GM23338 (cell line): ENCODE results near the gene HNF1A. TPM values are rescaled to one million over a fixed set of nuclear protein-coding genes. Genes with fewer than 3 reads are reported as not detected.

Experiments
- ATAC-seq: fragments of 200-7000 bp; cut with Tn5 transposase; 3 replicates; pipeline ENCODE4 v1.9.1; 2020
- DNase-seq: peaks from one replicate; pipeline ENCODE4 v3.0.0-alpha.2; 2015; ENCODE audit warnings: low spot score
- H2AFZ ChIP-seq: fragments of 200-600 bp; sonication (generic); 2 replicates; pipeline ENCODE4 v1.8.0; 2016; ENCODE audit warnings: antibody characterized with exemption, mild to moderate bottlenecking, moderate library complexity
- H3F3A ChIP-seq: fragments of 200-600 bp; sonication (generic); replicated peaks from 2 replicates; pipeline ENCODE4 v1.8.0; 2017; ENCODE audit warnings: antibody characterized with exemption, mixed run types, low read depth
- H3K27ac ChIP-seq: fragments of 200-600 bp; sonication (generic); 2 replicates; pipeline ENCODE4 v1.6.1; 2016; ENCODE audit warnings: low read depth
- H3K27me3 ChIP-seq: fragments of 200-600 bp; sonication (generic); 2 replicates; pipeline ENCODE4 v1.8.0; 2016; ENCODE audit warnings: mild to moderate bottlenecking, mixed run types, moderate library complexity; ENCODE audit not compliant: insufficient read depth
- H3K36me3 ChIP-seq: fragments of 200-600 bp; sonication (generic); 2 replicates; pipeline ENCODE4 v1.8.0; 2016; ENCODE audit warnings: mild to moderate bottlenecking; ENCODE audit not compliant: insufficient read depth
- H3K4me1 ChIP-seq: fragments of 200-600 bp; sonication (generic); 2 replicates; pipeline ENCODE4 v1.8.0; 2016; ENCODE audit warnings: mild to moderate bottlenecking, moderate library complexity; ENCODE audit not compliant: insufficient read depth
- H3K4me2 ChIP-seq: fragments of 200-600 bp; sonication (generic); 2 replicates; pipeline ENCODE4 v1.7.1; 2017; ENCODE audit warnings: mixed run types
- H3K4me3 ChIP-seq: fragments of 200-600 bp; sonication (generic); 2 replicates; pipeline ENCODE4 v1.6.1; 2016; ENCODE audit warnings: mixed run types
- H3K79me2 ChIP-seq: fragments of 200-600 bp; sonication (generic); replicated peaks from 2 replicates; pipeline ENCODE4 v1.8.0; 2017; ENCODE audit warnings: mild to moderate bottlenecking; ENCODE audit not compliant: insufficient read depth
- H3K9me2 ChIP-seq: fragments of 200-600 bp; sonication (generic); 2 replicates; pipeline ENCODE4 v1.8.0; 2017; ENCODE audit not compliant: insufficient read depth
- H4K20me1 ChIP-seq: fragments of 200-600 bp; sonication (generic); replicated peaks from 2 replicates; pipeline ENCODE4 v1.8.0; 2017; ENCODE audit warnings: mild to moderate bottlenecking; ENCODE audit not compliant: insufficient read depth
- H3K27ac Mint-ChIP-seq: 2 replicates; pipeline ENCODE4 v1.8.0; 2020; ENCODE audit warnings: inconsistent platforms, mild to moderate bottlenecking, moderate library complexity, mixed read lengths
- H3K27me3 Mint-ChIP-seq: 3 replicates; pipeline ENCODE4 v1.8.0; 2022; ENCODE audit warnings: low read depth, mild to moderate bottlenecking, moderate library complexity, mixed read lengths, inconsistent platforms; ENCODE audit not compliant: insufficient read depth, poor library complexity
- H3K36me3 Mint-ChIP-seq: 3 replicates; pipeline ENCODE4 v1.8.0; 2021; ENCODE audit warnings: low read depth, mild to moderate bottlenecking, inconsistent platforms, moderate library complexity, mixed read lengths
- H3K4me1 Mint-ChIP-seq: 3 replicates; pipeline ENCODE4 v1.8.0; 2020; ENCODE audit warnings: mild to moderate bottlenecking, inconsistent platforms, mixed read lengths
- H3K4me3 Mint-ChIP-seq: 3 replicates; pipeline ENCODE4 v1.8.0; 2021; ENCODE audit warnings: moderate library complexity, mild to moderate bottlenecking, inconsistent platforms, mixed read lengths
- H3K9me3 Mint-ChIP-seq: 3 replicates; pipeline ENCODE4 v1.8.0; 2020; ENCODE audit warnings: moderate library complexity, mild to moderate bottlenecking, inconsistent platforms, mixed read lengths
- CTCF ChIP-seq, 2 experiments: fragments of 200-600 bp in 1 of 2; sonication (generic) in 1 of 2; conservative IDR thresholded peaks; 2 replicates each; pipeline versions ENCODE4 v1.5.1 to v1.6.1; 2016 to 2017; ENCODE audit warnings: antibody characterized with exemption in 2 of 2, low read depth in 2 of 2, mild to moderate bottlenecking in 2 of 2, moderate library complexity in 1 of 2
- ETS1 ChIP-seq: IDR thresholded peaks from 2 replicates; pipeline ENCODE4 v1.6.1; 2016; ENCODE audit warnings: antibody characterized with exemption
- EZH2 ChIP-seq: fragments of 200-600 bp; sonication (generic); IDR thresholded peaks from one replicate; pipeline ENCODE4 v1.8.0; 2017; ENCODE audit warnings: antibody characterized with exemption, mild to moderate bottlenecking, low read depth; ENCODE audit not compliant: unreplicated experiment
- EZH2phosphoT487 ChIP-seq: fragments of 200-600 bp; sonication (generic); IDR thresholded peaks from one replicate; pipeline ENCODE4 v1.8.1; 2018; ENCODE audit warnings: antibody characterized with exemption; ENCODE audit not compliant: unreplicated experiment
- JUNB ChIP-seq: IDR thresholded peaks from one replicate; pipeline ENCODE4 v1.6.1; 2016; ENCODE audit warnings: antibody characterized with exemption; ENCODE audit not compliant: unreplicated experiment
- NANOG ChIP-seq: IDR thresholded peaks from 2 replicates; pipeline ENCODE4 v1.6.1; 2016; ENCODE audit warnings: antibody characterized with exemption, borderline replicate concordance
- POLR2AphosphoS5 ChIP-seq: IDR thresholded peaks from 2 replicates; pipeline ENCODE4 v1.6.1; 2016; ENCODE audit warnings: antibody characterized with exemption, low read depth
- REST ChIP-seq: IDR thresholded peaks from one replicate; pipeline ENCODE4 v1.6.1; 2018; ENCODE audit warnings: antibody characterized with exemption; ENCODE audit not compliant: unreplicated experiment
- STAT1 ChIP-seq: IDR thresholded peaks from one replicate; pipeline ENCODE4 v1.6.1; 2016; ENCODE audit warnings: antibody characterized with exemption; ENCODE audit not compliant: unreplicated experiment
- ZNF462 ChIP-seq: fragments of 250-450 bp; sonication (Bioruptor Pico); IDR thresholded peaks from 2 replicates; pipeline ENCODE4 v1.5.0; 2020; ENCODE audit warnings: mild to moderate bottlenecking, moderate library complexity
- polyA plus RNA-seq: library from polyadenylated mRNA; unstranded; fragments of >200 nt; fragmentation: Nextera tagmentation; extraction: Ambion mirVana; gene quantifications from 2 replicates; pipeline ENCODE4 v1.2.1, GENCODE V29; 2016
- total RNA-seq: library from RNA; depleted of rRNA; stranded (reverse); fragments of >200 nt; shearing (Covaris generic); gene quantifications from 2 replicates; pipeline ENCODE4 v1.2.3, GENCODE V29; 2014

Gene HNF1A
- total and polyA plus RNA-seq, 2 experiments from 2014 or later, result 0.11 TPM; not detected in 1

GRCh38 chr12:121001841-121002483 is 23.6 kb downstream of the HNF1A start:
- Mint-ChIP-seq H3K27ac (no peak overlapping the region), H3K4me3 (no peak overlapping the region), H3K27me3 (peaks cover 13% of the 10 kb centered on the region), H3K36me3 (peaks cover 40% of the 10 kb centered on the region), H3K9me3 (no peaks in the 10 kb centered on the region; the same call in 2 of the 3 replicates), H3K4me1 (peaks cover 2% of the 10 kb centered on the region; the same call in 2 of the 3 replicates)
- Histone ChIP-seq H3K36me3 (peaks cover 15% of the 10 kb centered on the region), H3K27me3 (no peaks in the 10 kb centered on the region), H3F3A (no peaks in the 10 kb centered on the region), H3K79me2 (no peaks in the 10 kb centered on the region), H3K4me1 (peaks cover 4% of the 10 kb centered on the region; the same call in 1 of the 2 replicates), H3K9me2 (no peaks in the 10 kb centered on the region), H4K20me1 (peaks cover 8% of the 10 kb centered on the region; the same call in 1 of the 2 replicates), H3K27ac (no peak overlapping the region), H3K4me2 (no peak overlapping the region), H2AFZ (no peak overlapping the region), H3K4me3 (no peak overlapping the region)
- ATAC-seq (no peak), DNase-seq (no peak)
- TF ChIP-seq ZNF462 (CRISPR knock-in tag), result no peak
- no peak for TF ChIP-seq CTCF (conservative IDR thresholded peaks at IDR 0.05; ENCODE audit: low read depth in 2 of 2)
- no peak for TF ChIP-seq EZH2phosphoT487
- no peak for TF ChIP-seq POLR2AphosphoS5
- TF ChIP-seq EZH2, result no peak
- no peak for TF ChIP-seq STAT1
- no peak for TF ChIP-seq JUNB
- TF ChIP-seq REST, result no peak
- no peak for TF ChIP-seq ETS1
- TF ChIP-seq NANOG, result no peak
